Thyroid gland (tissue), 4 donors: ENCODE results near the gene ITGB2. TPM values are rescaled to one million over a fixed set of nuclear protein-coding genes. Genes with fewer than 3 reads are reported as not detected.

ENCODE experiments used
- DNase-seq, 2 donors: peaks; one replicate each; pipeline ENCODE4 v3.0.0-alpha.2; 2019
- H3K27ac ChIP-seq, 3 donors: fragments of 200-600 bp; sonication (generic); 1 replicate in 2 of 3; 2 replicates in 1 of 3; pipeline ENCODE4 v1.5.1; 2016 to 2019; ENCODE audit warnings: mild to moderate bottlenecking in 1 of 3, moderate library complexity in 1 of 3
- H3K27me3 ChIP-seq: fragments of 200-600 bp; sonication (generic); one replicate; pipeline ENCODE4 v1.5.1; 2019
- H3K36me3 ChIP-seq, 2 donors: fragments of 200-600 bp; sonication (generic); one replicate each; pipeline ENCODE4 v1.5.1; 2016 to 2019
- H3K4me1 ChIP-seq, 2 donors: fragments of 200-600 bp; sonication (generic); one replicate each; pipeline ENCODE4 v1.5.1; 2017 to 2019
- H3K4me3 ChIP-seq, 3 donors: fragments of 200-600 bp; sonication (generic); replicated peaks in 1 of 3; 1 replicate in 2 of 3; 2 replicates in 1 of 3; pipeline ENCODE4 v1.5.1; 2016; ENCODE audit warnings: mild to moderate bottlenecking in 1 of 3
- H3K9me3 ChIP-seq: fragments of 200-600 bp; sonication (generic); one replicate; pipeline ENCODE4 v1.5.1; 2017
- CTCF ChIP-seq, 6 experiments: fragments of 200-600 bp in 3 of 6; fragments of 450-650 bp in 3 of 6; sonication (generic) in 3 of 6; IDR thresholded peaks; one replicate each; pipeline ENCODE4 v1.5.1; 2016 to 2019; ENCODE audit warnings: antibody characterized with exemption in 6 of 6, mild to moderate bottlenecking in 2 of 6, inconsistent platforms in 1 of 6, moderate library complexity in 1 of 6
- POLR2A ChIP-seq, 2 donors: fragments of 450-650 bp; IDR thresholded peaks; one replicate each; pipeline ENCODE4 v1.6.1; 2017; ENCODE audit warnings: antibody characterized with exemption in 2 of 2, mild to moderate bottlenecking in 2 of 2, moderate library complexity in 1 of 2
- WGBS, 2 donors: methylation state at CpG; one replicate each; pipeline ENCODE4 v1.1.5; 2017; 5-methylcytosine and 5-hydroxymethylcytosine counted together
- intact Hi-C: fragments of 100-400 bp; cut with DNase I; formaldehyde crosslinking; loops from one replicate; pipeline ENCODE4 v1.15.1; 2023
- total RNA-seq, 4 donors: library from RNA; depleted of rRNA; stranded (reverse); fragments of >200 nt; gene quantifications; one replicate each; pipeline ENCODE4 v1.2.3, GENCODE V29; 2016

The ITGB2 gene
- total RNA-seq, 4 donors from 2014 or later = 18.4 to 79.4 (median 27.5) TPM

GRCh38 chr21:44858791-44859190, 61.9 kb downstream of the ITGB2 start:
- DNase-seq = no peak
- WGBS, 2 donors = 86 to 89% methylated on average over 10 of the region's 10 CpGs
- Histone ChIP-seq H3K27ac (no peak overlapping the region), H3K27me3 (no peaks in the 10 kb centered on the region), H3K4me3 (no peak overlapping the region), H3K9me3 (no peaks in the 10 kb centered on the region), H3K36me3 (peaks cover 56 to 63% of the 10 kb centered on the region in 2 donors), H3K4me1 (no peaks in the 10 kb centered on the region)
- TF ChIP-seq CTCF (IDR thresholded peaks at IDR 0.05) = no peak
- TF ChIP-seq POLR2A (IDR thresholded peaks at IDR 0.05) = no peak
- intact Hi-C loops = no loop called here

GRCh38 chr21:44858291-44858690, 62.4 kb downstream of the ITGB2 start:
- intact Hi-C loops = no loop called here
- Histone ChIP-seq H3K4me3 (no peak overlapping the region), H3K27ac (no peak overlapping the region)

GRCh38 chr21:44857127-44857892, 63.4 kb downstream of the ITGB2 start:
- Histone ChIP-seq H3K27ac (no peak overlapping the region), H3K4me1 (no peaks in the 10 kb centered on the region), H3K36me3 (peaks cover 52 to 59% of the 10 kb centered on the region in 2 donors), H3K27me3 (no peaks in the 10 kb centered on the region), H3K9me3 (no peaks in the 10 kb centered on the region), H3K4me3 (no peak overlapping the region)
- no peak for DNase-seq
- intact Hi-C loops = no loop called here
- 95 to 96% methylated on average over 12 to 16 of the region's 16 CpGs for WGBS, 2 donors
- no peak for TF ChIP-seq POLR2A (IDR thresholded peaks at IDR 0.05)
- no peak for TF ChIP-seq CTCF (IDR thresholded peaks at IDR 0.05)

More at GRCh38 chr21:44858291-44858690, 62.4 kb downstream of the ITGB2 start:
- Histone ChIP-seq H3K27me3 (no peaks in the 10 kb centered on the region), H3K4me1 (no peaks in the 10 kb centered on the region), H3K9me3 (no peaks in the 10 kb centered on the region), H3K36me3 (peaks cover 53 to 60% of the 10 kb centered on the region in 2 donors)
- TF ChIP-seq POLR2A (IDR thresholded peaks at IDR 0.05) = no peak
- no peak for TF ChIP-seq CTCF (IDR thresholded peaks at IDR 0.05)
- no peak for DNase-seq
- WGBS, 2 donors = 84 to 91% methylated on average over 15 of the region's 15 CpGs

- Histone ChIP-seq H3K27ac (no peak overlapping the region), H3K9me3 (no peaks in the 10 kb centered on the region), H3K36me3 (peaks cover 55 to 62% of the 10 kb centered on the region in 2 donors), H3K4me3 (no peak overlapping the region), H3K4me1 (no peaks in the 10 kb centered on the region), H3K27me3 (no peaks in the 10 kb centered on the region)
- WGBS, 2 donors = 95 to 97% methylated on average over 14 to 17 of the region's 17 CpGs
- TF ChIP-seq CTCF (IDR thresholded peaks at IDR 0.05) (no peak), POLR2A (IDR thresholded peaks at IDR 0.05) (no peak)
- intact Hi-C loops = no loop called here
- no peak for DNase-seq
These were observed 64.6 kb downstream of the ITGB2 start for GRCh38 chr21:44856131-44856530.

GRCh38 chr21:44855572-44855971, 65.1 kb downstream of the ITGB2 start:
- TF ChIP-seq POLR2A (IDR thresholded peaks at IDR 0.05) (no peak), CTCF (IDR thresholded peaks at IDR 0.05) (no peak)
- Histone ChIP-seq H3K4me3 (no peak overlapping the region), H3K27me3 (no peaks in the 10 kb centered on the region), H3K9me3 (no peaks in the 10 kb centered on the region), H3K4me1 (no peaks in the 10 kb centered on the region), H3K36me3 (peaks cover 60 to 68% of the 10 kb centered on the region in 2 donors), H3K27ac (no peak overlapping the region)
- 96 to 99% methylated on average over 14 of the region's 14 CpGs for WGBS, 2 donors
- intact Hi-C loops = no loop called here
- no peak for DNase-seq
